Uterus (tissue), 2 donors: Measurements from ENCODE around the gene CHMP5.

ENCODE experiments used
- POLR2A ChIP-seq, 2 donors: fragments of 450-650 bp; IDR thresholded peaks; one replicate each; pipeline ENCODE4 v1.6.1; 2016; ENCODE audit warnings: antibody characterized with exemption in 2 of 2, mild to moderate bottlenecking in 1 of 2, moderate library complexity in 1 of 2
- TF ChIP-seq, protein P1 (sequence below), 4 experiments: fragments of 200-600 bp in 2 of 4; fragments of 450-650 bp in 2 of 4; sonication (generic) in 2 of 4; IDR thresholded peaks; one replicate each; pipeline ENCODE4 v1.5.1; 2016 to 2019; ENCODE audit warnings: antibody characterized with exemption in 4 of 4, mild to moderate bottlenecking in 2 of 4, moderate library complexity in 1 of 4

DNA sequence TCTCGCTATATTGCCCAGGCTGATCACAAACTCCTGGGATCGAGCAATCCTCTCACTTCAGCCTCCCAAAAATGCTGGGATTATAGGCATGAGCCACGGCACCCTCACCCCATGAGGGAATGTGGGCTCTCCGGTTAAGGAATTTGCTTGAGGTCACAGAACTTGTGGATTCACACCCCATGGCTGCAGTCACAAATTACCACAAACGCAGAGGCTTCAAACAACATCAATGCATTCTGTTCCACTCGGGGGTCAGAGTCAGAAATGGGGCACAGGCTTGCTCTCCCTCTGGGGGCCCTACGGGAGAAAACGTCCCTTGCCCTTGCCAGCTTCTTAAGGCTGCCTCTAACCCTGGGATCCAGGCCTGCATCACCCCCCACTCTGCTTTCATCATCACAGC, 37.1 kb upstream of the CHMP5 start:
- TF ChIP-seq, protein P1, sequence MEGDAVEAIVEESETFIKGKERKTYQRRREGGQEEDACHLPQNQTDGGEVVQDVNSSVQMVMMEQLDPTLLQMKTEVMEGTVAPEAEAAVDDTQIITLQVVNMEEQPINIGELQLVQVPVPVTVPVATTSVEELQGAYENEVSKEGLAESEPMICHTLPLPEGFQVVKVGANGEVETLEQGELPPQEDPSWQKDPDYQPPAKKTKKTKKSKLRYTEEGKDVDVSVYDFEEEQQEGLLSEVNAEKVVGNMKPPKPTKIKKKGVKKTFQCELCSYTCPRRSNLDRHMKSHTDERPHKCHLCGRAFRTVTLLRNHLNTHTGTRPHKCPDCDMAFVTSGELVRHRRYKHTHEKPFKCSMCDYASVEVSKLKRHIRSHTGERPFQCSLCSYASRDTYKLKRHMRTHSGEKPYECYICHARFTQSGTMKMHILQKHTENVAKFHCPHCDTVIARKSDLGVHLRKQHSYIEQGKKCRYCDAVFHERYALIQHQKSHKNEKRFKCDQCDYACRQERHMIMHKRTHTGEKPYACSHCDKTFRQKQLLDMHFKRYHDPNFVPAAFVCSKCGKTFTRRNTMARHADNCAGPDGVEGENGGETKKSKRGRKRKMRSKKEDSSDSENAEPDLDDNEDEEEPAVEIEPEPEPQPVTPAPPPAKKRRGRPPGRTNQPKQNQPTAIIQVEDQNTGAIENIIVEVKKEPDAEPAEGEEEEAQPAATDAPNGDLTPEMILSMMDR (IDR thresholded peaks at IDR 0.05) = no peak
- TF ChIP-seq POLR2A (IDR thresholded peaks at IDR 0.05) = no peak
